ENCODE results near the gene FHL1.

The FHL1 gene

DNA sequence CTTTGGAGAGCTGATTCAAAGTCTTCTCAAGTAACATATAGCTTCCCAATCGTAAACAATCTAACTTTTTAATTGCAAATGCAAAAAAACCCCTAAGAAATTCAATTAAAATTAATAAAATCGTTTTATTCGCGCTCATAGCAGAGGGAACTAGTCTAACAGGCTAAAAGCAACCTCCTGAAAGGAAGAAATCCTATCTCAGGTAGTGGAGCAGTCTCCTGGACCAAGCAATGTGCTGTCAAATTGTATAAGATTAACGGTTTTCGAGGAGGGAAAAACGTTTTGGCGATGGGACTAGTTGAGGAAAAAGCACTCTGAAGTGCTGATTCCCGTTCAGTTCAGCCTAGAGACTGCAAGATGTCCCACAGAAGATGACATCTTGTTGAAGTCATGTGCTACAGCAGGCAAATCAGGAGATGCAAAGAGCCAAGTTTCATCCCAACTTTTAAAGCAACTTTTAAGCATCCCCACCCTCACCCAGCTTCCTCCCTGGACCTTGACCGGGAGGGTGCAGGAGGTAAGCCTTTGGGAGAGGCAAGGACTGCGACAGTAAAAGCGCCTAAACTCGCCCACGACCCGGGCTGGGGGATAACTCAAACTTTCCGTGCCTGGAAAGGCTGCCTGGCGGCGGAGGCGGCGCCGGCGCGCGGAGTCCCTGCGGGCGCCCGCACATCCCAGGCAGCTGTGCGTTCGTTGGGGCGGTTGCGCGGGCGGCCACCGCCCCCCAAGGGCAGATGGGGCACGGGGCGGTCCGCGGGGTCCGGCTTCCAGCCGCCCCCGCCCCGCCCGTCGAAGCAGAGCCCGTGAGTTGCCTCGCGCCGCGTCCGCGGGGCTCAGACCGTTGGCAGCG lies 103.1 kb downstream of the FHL1 start:
- peak overlapping the region; percentile 75 for H3K4me3 ChIP-seq (ENCODE audit: low read depth, low read length)
- DNase-seq (ENCODE audit: low read depth) = no peak
- TF ChIP-seq, protein P1, sequence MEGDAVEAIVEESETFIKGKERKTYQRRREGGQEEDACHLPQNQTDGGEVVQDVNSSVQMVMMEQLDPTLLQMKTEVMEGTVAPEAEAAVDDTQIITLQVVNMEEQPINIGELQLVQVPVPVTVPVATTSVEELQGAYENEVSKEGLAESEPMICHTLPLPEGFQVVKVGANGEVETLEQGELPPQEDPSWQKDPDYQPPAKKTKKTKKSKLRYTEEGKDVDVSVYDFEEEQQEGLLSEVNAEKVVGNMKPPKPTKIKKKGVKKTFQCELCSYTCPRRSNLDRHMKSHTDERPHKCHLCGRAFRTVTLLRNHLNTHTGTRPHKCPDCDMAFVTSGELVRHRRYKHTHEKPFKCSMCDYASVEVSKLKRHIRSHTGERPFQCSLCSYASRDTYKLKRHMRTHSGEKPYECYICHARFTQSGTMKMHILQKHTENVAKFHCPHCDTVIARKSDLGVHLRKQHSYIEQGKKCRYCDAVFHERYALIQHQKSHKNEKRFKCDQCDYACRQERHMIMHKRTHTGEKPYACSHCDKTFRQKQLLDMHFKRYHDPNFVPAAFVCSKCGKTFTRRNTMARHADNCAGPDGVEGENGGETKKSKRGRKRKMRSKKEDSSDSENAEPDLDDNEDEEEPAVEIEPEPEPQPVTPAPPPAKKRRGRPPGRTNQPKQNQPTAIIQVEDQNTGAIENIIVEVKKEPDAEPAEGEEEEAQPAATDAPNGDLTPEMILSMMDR (IDR thresholded peaks at IDR 0.05; ENCODE audit: low read depth, low read length, missing control alignments) = no peak

DNA sequence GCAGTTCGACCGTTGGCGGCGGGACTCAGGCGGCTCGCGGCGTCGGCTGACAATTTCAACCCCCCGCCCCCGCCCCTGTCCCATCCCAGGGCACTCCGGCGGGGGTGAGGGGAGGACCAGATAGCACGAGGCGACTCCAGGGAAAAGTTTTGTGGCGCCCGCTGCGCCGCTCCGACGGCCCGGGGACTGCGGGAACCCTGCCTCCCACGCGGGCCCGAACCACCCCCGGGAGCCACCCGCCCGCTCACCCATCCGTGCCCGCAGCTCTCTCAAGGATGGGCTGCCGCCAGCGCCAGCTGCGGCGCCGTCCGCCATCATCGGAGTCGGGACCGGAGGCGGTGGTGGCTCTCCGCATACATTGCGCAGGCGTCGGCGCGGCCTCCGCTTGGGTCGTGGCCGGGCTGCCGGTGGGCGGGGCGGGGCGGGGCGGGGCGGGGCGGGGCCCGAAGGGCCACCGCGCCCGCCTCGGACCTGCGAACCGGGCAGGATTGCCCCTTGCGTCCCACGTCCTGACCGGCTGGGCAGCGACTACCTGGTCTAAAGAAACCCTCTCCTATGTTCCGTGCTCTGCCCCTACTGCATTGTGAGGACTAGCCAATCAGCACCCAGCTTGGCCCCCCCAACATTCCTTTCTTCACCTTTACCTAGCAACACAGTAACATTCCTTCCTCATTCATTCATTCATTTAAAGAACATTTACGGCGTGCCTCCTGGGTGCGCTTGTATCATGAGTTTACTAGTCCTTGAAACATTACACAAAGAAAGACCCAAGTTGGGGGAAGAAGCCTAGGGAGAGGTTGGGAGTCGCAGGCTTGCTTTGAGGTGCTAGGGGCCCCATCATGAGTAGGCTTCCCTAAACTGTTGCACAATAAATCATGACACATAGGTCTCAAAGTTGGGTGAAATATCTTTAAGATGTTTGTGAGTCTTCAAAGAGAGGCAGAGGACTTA lies 104.0 kb downstream of the FHL1 start, which contains the start of gene MAP7D3:
TSS of gene MAP7D3 (minus strand) at position 360 of the 951 bp plus-strand sequence. CDS start at position 318, 42 bp downstream.
- TF ChIP-seq, protein P1 (IDR thresholded peaks at IDR 0.05; ENCODE audit: low read depth, low read length, missing control alignments) = no peak
- peak within 1 kb of the TSS; percentile 75 for H3K4me3 ChIP-seq (ENCODE audit: low read depth, low read length)
- no peak for DNase-seq (ENCODE audit: low read depth)

DNA sequence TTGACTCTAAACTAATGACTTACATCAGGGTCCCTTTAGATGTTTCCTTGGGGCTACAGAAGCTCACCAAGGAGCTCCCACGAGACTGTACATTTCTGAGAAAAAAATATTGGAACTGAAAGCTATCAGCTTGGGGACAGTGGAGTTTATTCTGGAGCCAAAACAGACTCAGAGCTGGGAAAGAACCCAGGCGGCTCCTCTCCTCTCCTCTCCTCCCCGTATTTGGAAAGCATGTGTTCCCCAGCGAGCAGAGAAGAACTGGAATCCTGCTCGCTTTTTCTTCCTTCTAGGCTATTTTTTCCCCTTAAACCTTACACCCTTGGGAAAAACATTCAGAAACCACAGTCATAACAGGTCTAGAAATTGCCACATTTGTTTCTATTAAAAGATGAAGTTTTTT lies 108.2 kb downstream of the FHL1 start:
- no peak for DNase-seq (ENCODE audit: low read depth)
- no peak overlapping the region for H3K4me3 ChIP-seq (ENCODE audit: low read depth, low read length)
- TF ChIP-seq, protein P1 (IDR thresholded peaks at IDR 0.05; ENCODE audit: low read depth, low read length, missing control alignments) = no peak

DNA sequence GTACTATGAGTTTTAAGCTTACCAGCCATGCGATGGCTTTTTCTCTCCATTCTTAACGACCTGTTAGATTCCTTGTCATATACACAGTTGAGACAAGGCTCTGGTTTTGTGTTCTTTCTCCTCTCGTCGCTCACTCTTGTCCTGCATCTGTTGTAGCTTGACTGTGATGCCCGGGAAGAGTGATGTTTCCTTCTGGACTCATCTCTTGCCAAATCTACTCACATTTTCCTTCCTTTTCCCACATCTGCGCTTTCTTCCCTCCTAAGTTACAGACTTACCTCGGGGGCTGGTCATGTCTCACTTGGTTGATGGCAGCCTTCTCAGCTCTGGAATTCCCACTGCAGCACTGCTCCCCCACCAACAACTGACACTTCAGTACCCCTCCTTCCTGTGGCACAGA lies 108.7 kb downstream of the FHL1 start:
- no peak overlapping the region for H3K4me3 ChIP-seq (ENCODE audit: low read depth, low read length)
- DNase-seq (ENCODE audit: low read depth) = no peak
- TF ChIP-seq, protein P1 (IDR thresholded peaks at IDR 0.05; ENCODE audit: low read depth, low read length, missing control alignments) = no peak

GRCh38 chrX:136258951-136259350 lies 111.6 kb downstream of the FHL1 start:
- no peak for DNase-seq (ENCODE audit: low read depth)
- H3K4me3 ChIP-seq (ENCODE audit: low read depth, low read length) = no peak overlapping the region
- TF ChIP-seq, protein P1 (IDR thresholded peaks at IDR 0.05; ENCODE audit: low read depth, low read length, missing control alignments) = no peak

- H3K4me3 ChIP-seq (ENCODE audit: low read depth, low read length) = no peak overlapping the region
- DNase-seq (ENCODE audit: low read depth) = no peak
- TF ChIP-seq, protein P1 (IDR thresholded peaks at IDR 0.05; ENCODE audit: low read depth, low read length, missing control alignments) = no peak
These were observed 112.2 kb downstream of the FHL1 start for GRCh38 chrX:136259543-136259942.
